ENCODE results near the gene LRRC8B.
"Not testable (repeated sequence)": the region's sequence is repeated elsewhere in the genome, so short reads cannot be mapped to it uniquely, and the experiment has no call there.

The LRRC8B gene

GRCh38 chr1:89524369-89525168 is at the start of gene LRRC8B:
LRRC8B (plus strand) TSS chr1:89524829; CDS start chr1:89582651, 57,822 bp downstream.
- peak; percentile 90 for DNase-seq

DNA sequence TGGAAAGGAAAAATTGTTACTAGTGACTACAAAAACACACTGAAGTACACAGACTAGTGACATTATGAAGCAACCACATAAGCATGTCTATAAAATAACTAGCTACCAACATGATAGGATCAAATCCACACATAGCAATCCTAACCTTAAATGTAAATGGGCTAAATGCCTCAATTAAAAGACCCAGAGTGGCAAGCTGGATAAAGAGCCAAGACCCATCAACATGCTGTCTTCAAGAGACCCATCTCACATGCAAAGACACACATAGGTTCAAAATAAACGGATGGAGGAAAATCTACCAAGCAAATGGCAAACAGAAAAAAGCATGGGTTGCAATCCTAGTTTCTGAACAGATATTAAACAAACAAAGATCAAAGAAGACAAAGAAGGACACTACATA is 49.4 kb upstream of the LRRC8B start:
- DNase-seq = no peak

GRCh38 chr1:89476072-89476471 is 48.6 kb upstream of the LRRC8B start:
- DNase-seq = no peak

GRCh38 chr1:89483010-89483756 is 41.4 kb upstream of the LRRC8B start:
- DNase-seq = peak; percentile 59

DNA sequence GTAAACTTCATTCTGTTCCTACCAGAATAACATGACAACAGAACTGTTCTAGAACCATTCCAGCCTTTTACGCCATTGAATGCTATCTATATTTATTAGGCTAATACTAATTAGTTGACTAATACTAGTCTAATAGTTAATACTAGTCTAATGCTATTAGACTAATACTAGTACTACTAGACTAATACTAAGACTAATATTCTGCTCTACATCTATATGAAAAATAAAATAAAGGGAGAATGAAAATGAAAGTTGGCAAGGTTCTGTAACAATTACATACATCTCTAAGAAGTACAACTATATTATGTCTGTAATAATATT is 40.9 kb upstream of the LRRC8B start:
- DNase-seq = no peak

- no peak for DNase-seq
Measured at GRCh38 chr1:89484092-89485038, 40.3 kb upstream of the LRRC8B start.

DNA sequence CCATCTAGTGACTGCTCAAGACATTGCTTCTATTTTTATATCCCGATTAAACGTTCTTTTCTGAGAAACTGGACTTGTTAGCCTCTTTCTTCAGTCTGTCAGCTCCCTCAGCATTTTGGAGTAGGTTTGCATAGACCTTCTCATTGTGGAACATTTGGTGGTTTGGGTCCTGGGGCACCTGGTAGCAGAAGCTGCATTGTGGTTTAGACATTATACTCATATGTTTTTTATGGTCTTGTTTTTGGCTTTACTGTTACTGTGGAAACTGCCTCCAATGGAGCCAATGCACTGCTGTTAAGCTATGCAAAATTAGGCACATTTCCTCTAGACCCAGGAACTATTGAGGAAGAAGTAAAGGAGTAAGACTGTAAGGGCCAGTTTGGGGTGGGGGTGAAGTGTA is 36.7 kb upstream of the LRRC8B start:
- DNase-seq = no peak

DNA sequence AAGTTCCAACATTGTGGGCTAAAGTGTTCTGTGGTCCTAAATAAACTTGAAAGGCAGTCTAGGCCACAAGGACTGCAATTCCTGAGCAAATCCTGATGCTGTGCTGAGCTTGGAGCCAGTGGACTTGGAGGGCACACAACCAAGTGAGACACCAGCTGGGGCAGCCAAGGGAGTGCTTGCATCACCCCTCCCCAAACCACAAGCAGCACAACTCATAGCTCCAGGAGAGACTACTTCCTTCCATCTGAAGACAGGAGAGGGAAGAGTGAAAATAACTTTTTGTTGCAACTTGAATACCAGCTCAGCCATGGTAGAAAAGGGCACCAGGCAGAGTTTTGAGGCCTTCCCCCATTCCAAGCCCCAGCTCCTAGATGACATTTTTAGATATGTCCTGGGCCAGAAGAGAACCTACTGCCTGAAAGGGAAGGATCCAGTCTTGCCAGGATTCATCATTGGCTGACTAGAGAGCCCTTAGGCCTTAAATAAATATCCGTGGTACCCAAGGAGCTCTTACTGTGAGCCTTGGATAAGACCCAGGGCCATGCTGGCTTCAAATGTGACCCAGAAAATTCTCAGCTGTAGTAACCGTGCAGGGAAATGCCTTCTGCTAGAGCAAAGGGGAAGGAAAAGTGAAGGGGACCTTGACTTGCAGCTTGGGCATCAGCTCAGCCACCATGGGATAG is 35.4 kb upstream of the LRRC8B start:
- peak; percentile 31 for DNase-seq

GRCh38 chr1:89490389-89490788 is 34.2 kb upstream of the LRRC8B start:
- no peak for DNase-seq

- no peak for DNase-seq
Measured at GRCh38 chr1:89499320-89499719, 25.3 kb upstream of the LRRC8B start.

GRCh38 chr1:89502042-89502441 is 22.6 kb upstream of the LRRC8B start:
- DNase-seq = no peak

DNA sequence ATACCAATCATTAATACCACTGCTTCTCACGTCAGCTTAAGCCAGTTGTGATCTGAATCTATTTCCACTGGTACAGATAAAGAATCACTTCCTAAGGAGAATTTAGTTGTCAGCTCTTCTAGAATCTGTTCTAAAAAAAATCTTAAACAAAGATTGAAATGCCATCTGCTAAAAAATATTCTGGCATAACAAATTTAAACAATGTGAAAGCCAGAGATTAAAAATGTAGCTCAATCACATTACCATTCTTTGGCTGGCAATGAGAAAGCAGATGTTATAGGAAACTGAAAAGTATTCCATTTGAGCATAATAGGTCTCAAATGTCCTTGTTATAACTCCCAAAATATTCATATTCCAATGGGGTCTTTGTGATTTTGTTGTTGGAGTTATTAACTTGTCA is 21.7 kb upstream of the LRRC8B start:
- DNase-seq = no peak

DNA sequence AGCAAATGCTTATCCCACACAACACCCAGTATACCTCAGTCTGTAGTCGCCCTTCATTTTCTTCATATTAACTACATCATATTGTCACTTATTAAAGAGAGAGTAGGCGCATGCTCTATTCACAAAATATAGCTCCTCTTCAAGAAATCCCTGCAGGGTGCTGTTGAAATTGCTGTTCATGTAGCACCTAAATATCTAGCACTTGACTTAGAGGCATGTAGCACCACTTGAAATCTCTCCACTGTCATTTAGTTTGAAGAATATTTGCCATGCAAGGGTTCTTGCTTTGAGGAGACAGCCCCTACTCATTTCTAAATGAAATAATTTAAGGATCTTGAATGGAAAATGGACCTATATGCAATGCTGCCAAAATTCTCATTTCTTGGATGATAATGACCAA is 20.9 kb upstream of the LRRC8B start:
- DNase-seq = no peak

GRCh38 chr1:89510061-89510460 is 14.6 kb upstream of the LRRC8B start:
- not testable (repeated sequence) for DNase-seq

- DNase-seq = no peak
Measured at GRCh38 chr1:89512996-89513720, 11.5 kb upstream of the LRRC8B start.

DNA sequence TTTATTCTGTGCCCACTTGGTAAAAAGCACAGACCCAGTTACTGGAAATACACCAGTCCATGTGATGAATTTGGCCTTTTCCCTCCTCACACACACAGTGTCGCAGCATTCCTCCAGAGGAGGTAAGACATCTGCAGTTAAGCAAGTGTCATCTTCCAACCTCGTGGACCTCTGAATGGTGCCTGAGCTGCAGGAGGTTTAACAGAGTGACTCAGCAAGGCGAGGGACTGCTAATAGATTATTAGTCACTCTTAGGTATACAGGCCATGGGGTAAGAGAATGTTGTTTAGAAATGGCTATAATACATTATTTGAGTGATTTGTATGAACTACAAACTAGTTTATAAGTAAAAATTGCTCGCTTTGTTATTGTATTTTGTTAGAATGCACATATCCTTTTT is 8.6 kb upstream of the LRRC8B start:
- no peak for DNase-seq

GRCh38 chr1:89518221-89518631 is 6.4 kb upstream of the LRRC8B start:
- DNase-seq = no peak

DNA sequence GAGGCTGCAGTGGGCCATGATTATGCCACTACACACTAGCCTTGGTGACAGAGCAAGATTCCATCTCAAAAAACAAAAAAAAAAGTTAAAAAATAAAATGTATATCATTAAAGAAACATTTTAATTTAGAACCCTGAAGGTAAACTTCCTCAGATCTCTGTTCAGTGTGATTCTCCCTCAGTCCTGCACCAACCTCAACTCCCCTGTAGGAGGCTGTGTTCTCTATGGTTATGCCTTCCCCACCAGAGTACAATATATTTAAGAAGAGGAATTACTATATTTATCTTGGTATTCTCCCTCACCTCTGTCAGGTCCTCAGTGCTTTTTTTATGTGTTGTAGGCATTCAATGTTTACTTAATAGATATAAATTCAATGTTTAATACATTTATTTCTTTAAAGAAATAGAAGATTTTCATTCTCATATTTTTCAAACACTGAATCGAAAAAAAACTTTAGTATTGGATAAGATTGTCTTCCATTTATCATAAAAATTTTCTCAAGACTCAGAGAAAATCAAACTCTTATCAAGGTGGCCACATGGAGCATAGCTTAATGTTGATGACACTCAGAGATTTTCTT is 4.8 kb upstream of the LRRC8B start:
- DNase-seq = peak; percentile 45

GRCh38 chr1:89521977-89522376 is 2.7 kb upstream of the LRRC8B start:
- DNase-seq = not testable (repeated sequence)

- DNase-seq = peak; percentile 71
Measured at GRCh38 chr1:89523572-89524368, 859 bp upstream of the LRRC8B start.

Data from CD4-positive, alpha-beta T cell treated with Interleukin-15 for 1 hour (primary cell).